ENCODE measurements around the gene LILRA6.
"Not testable (repeated sequence)": the region's sequence is repeated elsewhere in the genome, so short reads cannot be mapped to it uniquely, and the experiment has no call there.

Gene LILRA6

DNA sequence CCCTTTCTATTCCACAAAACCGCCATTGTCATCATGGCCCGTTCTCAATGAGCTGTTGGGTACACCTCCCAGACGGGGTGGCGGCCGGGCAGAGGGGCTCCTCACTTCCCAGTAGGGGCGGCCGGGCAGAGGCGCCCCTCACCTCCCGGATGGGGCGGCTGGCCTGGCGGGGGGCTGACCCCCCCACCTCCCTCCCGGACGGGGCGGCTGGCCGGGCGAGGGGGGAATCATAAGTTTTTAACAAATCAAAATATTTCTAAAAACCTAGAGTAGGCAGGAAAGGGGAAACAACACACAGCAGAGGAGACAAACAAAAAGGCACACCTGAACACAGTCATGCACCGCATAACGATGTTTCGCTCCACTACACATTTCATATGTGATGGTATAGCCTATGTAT lies 27.9 kb downstream of the LILRA6 start:
- H3K79me2 ChIP-seq (ENCODE audit: control insufficient read depth, insufficient read depth, low read length); H3K4ac ChIP-seq (ENCODE audit: low read depth, low read length); H4K5ac ChIP-seq (ENCODE audit: low read length); H3K9ac ChIP-seq (ENCODE audit: low read length); H3K4me1 ChIP-seq (ENCODE audit: control insufficient read depth, low read depth, low read length); H3K36me3 ChIP-seq (ENCODE audit: control insufficient read depth, insufficient read depth, low read length); H2AK5ac ChIP-seq (ENCODE audit: low read length); H4K8ac ChIP-seq (ENCODE audit: low read depth, low read length); DNase-seq; H3K18ac ChIP-seq (ENCODE audit: low read length); H3K23ac ChIP-seq (ENCODE audit: low read length); H2BK5ac ChIP-seq (ENCODE audit: low read length); H3K27me3 ChIP-seq (ENCODE audit: insufficient read depth, low read length, poor library complexity); H3K79me1 ChIP-seq (ENCODE audit: low read length); H3K56ac ChIP-seq (ENCODE audit: low read length); H3K4me2 ChIP-seq (ENCODE audit: low read length); H3K4me3 ChIP-seq (ENCODE audit: low read length); H2BK120ac ChIP-seq (ENCODE audit: low read depth, low read length); H3K27ac ChIP-seq (ENCODE audit: low read depth, low read length); H2BK15ac ChIP-seq (replicated peaks; ENCODE audit: low read depth): not testable (repeated sequence)
- WGBS (ENCODE audit: extremely low coverage, insufficient coverage, low lambda C conversion rate), result no CpG with 5 or more reads among the region's 19 CpGs

DNA sequence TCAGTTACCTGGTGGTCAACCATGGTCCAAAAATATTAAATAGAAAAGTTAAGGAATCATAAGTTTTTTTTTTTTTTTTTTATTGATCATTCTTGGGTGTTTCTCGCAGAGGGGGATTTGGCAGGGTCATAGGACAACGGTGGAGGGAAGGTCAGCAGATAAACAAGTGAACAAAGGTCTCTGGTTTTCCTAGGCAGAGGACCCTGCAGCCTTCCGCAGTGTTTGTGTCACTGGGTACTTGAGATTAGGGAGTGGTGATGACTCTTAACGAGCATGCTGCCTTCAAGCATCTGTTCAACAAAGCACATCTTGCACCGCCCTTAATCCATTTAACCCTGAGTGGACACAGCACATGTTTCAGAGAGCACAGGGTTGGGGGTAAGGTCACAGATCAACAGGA lies 28.4 kb downstream of the LILRA6 start:
- H3K36me3 ChIP-seq (ENCODE audit: control insufficient read depth, insufficient read depth, low read length); H3K79me2 ChIP-seq (ENCODE audit: control insufficient read depth, insufficient read depth, low read length); H3K27ac ChIP-seq (ENCODE audit: low read depth, low read length); H3K56ac ChIP-seq (ENCODE audit: low read length); H3K4me3 ChIP-seq (ENCODE audit: low read length); H2BK5ac ChIP-seq (ENCODE audit: low read length); H2BK15ac ChIP-seq (replicated peaks; ENCODE audit: low read depth); H4K5ac ChIP-seq (ENCODE audit: low read length); H3K18ac ChIP-seq (ENCODE audit: low read length); H3K4ac ChIP-seq (ENCODE audit: low read depth, low read length); H3K4me1 ChIP-seq (ENCODE audit: control insufficient read depth, low read depth, low read length); H4K8ac ChIP-seq (ENCODE audit: low read depth, low read length); H3K27me3 ChIP-seq (ENCODE audit: insufficient read depth, low read length, poor library complexity); H3K9ac ChIP-seq (ENCODE audit: low read length); H3K4me2 ChIP-seq (ENCODE audit: low read length); H3K79me1 ChIP-seq (ENCODE audit: low read length); H2BK120ac ChIP-seq (ENCODE audit: low read depth, low read length); H3K23ac ChIP-seq (ENCODE audit: low read length); H2AK5ac ChIP-seq (ENCODE audit: low read length); DNase-seq: not testable (repeated sequence)
- WGBS (ENCODE audit: extremely low coverage, insufficient coverage, low lambda C conversion rate), result no CpG with 5 or more reads among the region's 5 CpGs

DNA sequence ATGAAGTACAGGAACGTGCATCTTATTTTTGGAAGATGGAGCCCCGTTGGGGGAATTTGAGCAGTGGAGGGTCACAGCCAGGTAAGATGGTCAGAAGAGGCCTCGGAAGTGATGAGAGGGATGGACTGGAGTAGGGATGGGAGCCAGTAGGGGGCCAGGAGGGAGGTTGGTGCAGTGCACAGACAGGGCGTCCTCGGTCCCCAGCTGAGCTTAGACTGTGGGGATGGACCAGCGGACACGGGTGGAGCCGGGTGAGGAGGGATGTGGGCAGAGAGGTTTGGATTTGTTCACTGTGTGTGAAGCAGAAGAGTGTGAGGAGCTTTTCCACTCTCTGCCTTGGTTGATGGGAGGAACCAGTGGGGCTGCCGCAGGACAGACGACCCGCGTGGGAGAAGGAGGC lies 31.4 kb downstream of the LILRA6 start:
- DNase-seq, result no peak
- H3K4me2 ChIP-seq (ENCODE audit: low read length), result no peak overlapping the region
- no peak overlapping the region for H3K9ac ChIP-seq (ENCODE audit: low read length)
- no peak overlapping the region for H4K8ac ChIP-seq (ENCODE audit: low read depth, low read length)
- no peak overlapping the region for H3K56ac ChIP-seq (ENCODE audit: low read length)
- no peak overlapping the region for H3K23ac ChIP-seq (ENCODE audit: low read length)
- H2BK15ac ChIP-seq (replicated peaks; ENCODE audit: low read depth), result no peak overlapping the region
- no peaks in the 10 kb centered on the region for H3K27me3 ChIP-seq (ENCODE audit: insufficient read depth, low read length, poor library complexity)
- peaks cover 11% of the 10 kb centered on the region for H3K79me1 ChIP-seq (ENCODE audit: low read length)
- H3K27ac ChIP-seq (ENCODE audit: low read depth, low read length), result no peak overlapping the region
- no CpG with 5 or more reads among the region's 12 CpGs for WGBS (ENCODE audit: extremely low coverage, insufficient coverage, low lambda C conversion rate)
- no peaks in the 10 kb centered on the region for H3K4me1 ChIP-seq (ENCODE audit: control insufficient read depth, low read depth, low read length)
- H2BK5ac ChIP-seq (ENCODE audit: low read length), result no peak overlapping the region
- H3K4ac ChIP-seq (ENCODE audit: low read depth, low read length), result no peak overlapping the region
- H4K5ac ChIP-seq (ENCODE audit: low read length), result no peak overlapping the region
- H3K18ac ChIP-seq (ENCODE audit: low read length), result no peak overlapping the region
- peaks cover 13% of the 10 kb centered on the region for H3K79me2 ChIP-seq (ENCODE audit: control insufficient read depth, insufficient read depth, low read length)
- no peak overlapping the region for H3K4me3 ChIP-seq (ENCODE audit: low read length)
- H3K36me3 ChIP-seq (ENCODE audit: control insufficient read depth, insufficient read depth, low read length), result peaks cover 18% of the 10 kb centered on the region
- H2BK120ac ChIP-seq (ENCODE audit: low read depth, low read length), result no peak overlapping the region
- no peak overlapping the region for H2AK5ac ChIP-seq (ENCODE audit: low read length)

DNA sequence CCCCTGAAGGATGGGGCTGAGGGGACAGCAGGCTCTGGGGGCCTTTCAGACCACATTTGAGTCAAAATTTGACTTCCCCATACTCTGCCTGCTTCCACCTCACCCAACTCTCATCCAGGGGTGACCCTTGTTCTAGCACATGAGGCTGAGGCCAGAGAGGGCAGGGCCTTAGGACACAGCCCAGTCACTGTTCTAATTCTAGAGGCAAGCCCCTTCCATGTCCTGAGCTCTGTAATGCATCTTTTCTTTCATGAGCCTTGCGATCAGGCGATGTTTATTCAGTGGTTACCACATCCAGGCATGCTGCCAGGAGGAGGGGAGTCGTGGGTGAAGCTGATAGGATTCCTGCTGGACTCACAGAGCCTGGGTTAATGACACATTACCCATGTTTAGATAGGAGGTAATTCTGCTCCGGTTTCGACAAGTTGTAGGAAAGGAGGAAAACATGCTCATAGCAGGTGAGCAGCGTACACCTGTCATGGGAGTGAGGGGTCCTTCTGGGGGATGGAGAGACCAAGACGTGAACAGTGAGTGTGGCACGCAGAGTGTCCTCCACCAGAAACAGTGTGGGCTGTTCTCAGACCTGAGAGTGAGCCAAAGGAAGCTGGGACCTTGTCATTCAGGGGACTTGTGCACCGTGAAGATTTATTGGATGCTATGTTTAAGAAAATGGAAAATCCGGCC lies 32.6 kb downstream of the LILRA6 start:
- Histone ChIP-seq H3K23ac (ENCODE audit: low read length) (no peak overlapping the region), H3K79me2 (ENCODE audit: control insufficient read depth, insufficient read depth, low read length) (peaks cover 25% of the 10 kb centered on the region), H3K4me3 (ENCODE audit: low read length) (no peak overlapping the region), H4K5ac (ENCODE audit: low read length) (no peak overlapping the region), H3K79me1 (ENCODE audit: low read length) (peaks cover 16% of the 10 kb centered on the region), H3K4me2 (ENCODE audit: low read length) (no peak overlapping the region), H3K27me3 (ENCODE audit: insufficient read depth, low read length, poor library complexity) (no peaks in the 10 kb centered on the region), H2AK5ac (ENCODE audit: low read length) (no peak overlapping the region), H2BK120ac (ENCODE audit: low read depth, low read length) (no peak overlapping the region), H2BK15ac (replicated peaks; ENCODE audit: low read depth) (no peak overlapping the region), H3K4ac (ENCODE audit: low read depth, low read length) (no peak overlapping the region), H2BK5ac (ENCODE audit: low read length) (no peak overlapping the region), H3K36me3 (ENCODE audit: control insufficient read depth, insufficient read depth, low read length) (peaks cover 25% of the 10 kb centered on the region), H3K56ac (ENCODE audit: low read length) (no peak overlapping the region), H3K27ac (ENCODE audit: low read depth, low read length) (no peak overlapping the region), H3K4me1 (ENCODE audit: control insufficient read depth, low read depth, low read length) (no peaks in the 10 kb centered on the region), H4K8ac (ENCODE audit: low read depth, low read length) (no peak overlapping the region), H3K18ac (ENCODE audit: low read length) (no peak overlapping the region), H3K9ac (ENCODE audit: low read length) (no peak overlapping the region)
- no CpG with 5 or more reads among the region's 10 CpGs for WGBS (ENCODE audit: extremely low coverage, insufficient coverage, low lambda C conversion rate)
- peak; percentile 36 for DNase-seq

DNA sequence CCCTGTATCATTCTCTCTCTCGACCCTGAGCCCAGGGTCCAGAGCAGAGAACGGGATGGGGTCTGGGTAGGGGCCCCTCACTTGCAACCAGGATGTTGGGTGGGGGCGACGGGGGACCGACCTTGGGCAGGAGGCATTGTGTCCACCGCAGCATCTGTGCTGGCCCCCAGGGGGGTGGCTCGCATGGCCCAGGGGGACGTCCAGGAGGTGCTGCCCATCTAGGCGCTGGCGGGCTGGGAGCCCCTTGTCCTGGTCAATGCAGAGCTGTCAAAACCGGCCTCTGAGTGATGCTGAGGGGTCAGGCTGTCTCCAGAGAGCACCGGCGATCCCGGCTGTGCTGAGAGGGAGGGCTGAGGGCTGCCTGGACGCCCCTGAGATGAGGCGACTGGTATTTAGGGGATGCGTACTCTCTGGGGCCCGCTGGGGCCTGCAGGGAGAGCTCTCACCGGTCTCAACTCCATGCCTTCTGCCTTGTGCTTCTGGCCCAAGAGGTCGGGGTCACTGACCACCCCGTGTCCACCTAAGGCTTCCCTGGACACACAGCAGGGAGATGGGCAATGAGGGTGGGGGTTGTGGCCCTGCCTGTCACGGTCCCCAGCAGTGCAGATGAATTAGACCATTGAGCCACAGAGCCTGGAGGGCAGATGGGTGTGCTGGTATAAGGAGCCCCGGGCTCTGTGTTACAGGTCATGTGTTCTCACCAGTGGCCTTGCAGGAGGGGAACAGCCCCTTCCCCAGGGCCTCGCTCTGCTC lies 33.4 kb downstream of the LILRA6 start:
- Histone ChIP-seq H2BK15ac (replicated peaks; ENCODE audit: low read depth) (no peak overlapping the region), H3K27me3 (ENCODE audit: insufficient read depth, low read length, poor library complexity) (no peaks in the 10 kb centered on the region), H3K79me1 (ENCODE audit: low read length) (peaks cover 19% of the 10 kb centered on the region), H3K4ac (ENCODE audit: low read depth, low read length) (no peak overlapping the region), H3K79me2 (ENCODE audit: control insufficient read depth, insufficient read depth, low read length) (peaks cover 32% of the 10 kb centered on the region), H3K4me2 (ENCODE audit: low read length) (no peak overlapping the region), H3K4me1 (ENCODE audit: control insufficient read depth, low read depth, low read length) (no peaks in the 10 kb centered on the region), H2AK5ac (ENCODE audit: low read length) (no peak overlapping the region), H4K8ac (ENCODE audit: low read depth, low read length) (no peak overlapping the region), H3K18ac (ENCODE audit: low read length) (no peak overlapping the region), H3K27ac (ENCODE audit: low read depth, low read length) (no peak overlapping the region), H4K5ac (ENCODE audit: low read length) (no peak overlapping the region), H3K23ac (ENCODE audit: low read length) (no peak overlapping the region), H2BK5ac (ENCODE audit: low read length) (no peak overlapping the region), H3K4me3 (ENCODE audit: low read length) (no peak overlapping the region), H3K36me3 (ENCODE audit: control insufficient read depth, insufficient read depth, low read length) (peaks cover 27% of the 10 kb centered on the region), H2BK120ac (ENCODE audit: low read depth, low read length) (no peak overlapping the region), H3K56ac (ENCODE audit: low read length) (no peak overlapping the region), H3K9ac (ENCODE audit: low read length) (no peak overlapping the region)
- DNase-seq, result peak; percentile 39
- WGBS (ENCODE audit: extremely low coverage, insufficient coverage, low lambda C conversion rate), result no CpG with 5 or more reads among the region's 24 CpGs

DNA sequence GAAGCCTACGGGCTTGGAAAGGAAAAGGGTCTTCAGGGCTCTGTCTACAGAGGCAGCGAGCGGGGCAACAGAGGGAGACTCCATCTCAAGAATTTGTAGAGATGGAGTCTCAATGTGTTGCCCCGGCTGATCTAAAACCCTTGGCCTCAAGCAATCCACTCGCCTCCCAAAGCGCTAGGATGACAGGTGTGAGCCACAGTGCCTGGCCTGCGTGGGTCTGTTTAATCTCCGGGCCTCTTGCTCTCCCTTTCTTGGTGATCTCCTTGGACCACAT lies 33.9 kb downstream of the LILRA6 start:
- H3K23ac ChIP-seq (ENCODE audit: low read length), result no peak overlapping the region
- no peak overlapping the region for H2AK5ac ChIP-seq (ENCODE audit: low read length)
- H2BK120ac ChIP-seq (ENCODE audit: low read depth, low read length), result no peak overlapping the region
- H3K4ac ChIP-seq (ENCODE audit: low read depth, low read length), result no peak overlapping the region
- H2BK15ac ChIP-seq (replicated peaks; ENCODE audit: low read depth), result no peak overlapping the region
- DNase-seq, result peak; percentile 34
- peaks cover 29% of the 10 kb centered on the region for H3K36me3 ChIP-seq (ENCODE audit: control insufficient read depth, insufficient read depth, low read length)
- H3K79me2 ChIP-seq (ENCODE audit: control insufficient read depth, insufficient read depth, low read length), result peaks cover 37% of the 10 kb centered on the region
- no peaks in the 10 kb centered on the region for H3K4me1 ChIP-seq (ENCODE audit: control insufficient read depth, low read depth, low read length)
- H2BK5ac ChIP-seq (ENCODE audit: low read length), result no peak overlapping the region
- H3K9ac ChIP-seq (ENCODE audit: low read length), result no peak overlapping the region
- H3K18ac ChIP-seq (ENCODE audit: low read length), result no peak overlapping the region
- no CpG with 5 or more reads among the region's 8 CpGs for WGBS (ENCODE audit: extremely low coverage, insufficient coverage, low lambda C conversion rate)
- H3K4me2 ChIP-seq (ENCODE audit: low read length), result no peak overlapping the region
- H4K5ac ChIP-seq (ENCODE audit: low read length), result no peak overlapping the region
- H3K79me1 ChIP-seq (ENCODE audit: low read length), result peaks cover 19% of the 10 kb centered on the region
- H3K27ac ChIP-seq (ENCODE audit: low read depth, low read length), result no peak overlapping the region
- no peaks in the 10 kb centered on the region for H3K27me3 ChIP-seq (ENCODE audit: insufficient read depth, low read length, poor library complexity)
- no peak overlapping the region for H3K4me3 ChIP-seq (ENCODE audit: low read length)
- no peak overlapping the region for H4K8ac ChIP-seq (ENCODE audit: low read depth, low read length)
- H3K56ac ChIP-seq (ENCODE audit: low read length), result no peak overlapping the region
